AG04449 (cell line): ENCODE data around the gene CBLN3.

Experiments used
- CTCF ChIA-PET: fragments of 350-600 bp; formaldehyde crosslinking; extraction: SDS; loops from one replicate; lab custom pipeline; 2021; ENCODE audit warnings: antibody characterized with exemption; lab: Yijun Ruan, JAX
- POLR2A ChIA-PET: fragments of 400-600, 350-600 bp; formaldehyde crosslinking; extraction: SDS; loops from one replicate; lab custom pipeline; 2020; ENCODE audit warnings: antibody characterized with exemption, inconsistent platforms; lab: Yijun Ruan, JAX
- DNase-seq: peaks from one replicate; pipeline ENCODE4 v3.0.0-alpha.2; 2010; ENCODE audit warnings: low read depth, low spot score
- H3K4me3 ChIP-seq: 2 replicates; pipeline ENCODE4 v1.5.1; 2011; ENCODE audit warnings: low read depth, mild to moderate bottlenecking, control low read depth, low read length
- CTCF ChIP-seq: IDR thresholded peaks from one replicate; pipeline ENCODE4 v1.5.1; 2011; ENCODE audit warnings: mild to moderate bottlenecking, moderate library complexity, low read length, control low read depth, inconsistent platforms; ENCODE audit not compliant: insufficient read depth; ENCODE audit errors: missing control alignments

The CBLN3 gene

GRCh38 chr14:24422694-24423601 lies 6.5 kb downstream of the CBLN3 start:
- ChIA-PET POLR2A (interaction anchor here (0.7 kb wide), 1 partner anchor 19 kb away, joined by 3 read pairs; no protein-coding TSS in a partner anchor), CTCF (interaction anchor here (1.8 to 33.5 kb wide), 6 partner anchors 2 to 117 kb away, joined by 5 to 1633 read pairs (median 468); partner anchors contain the start of genes ADCY4, CBLN3, CIDEB and DHRS1)
- TF ChIP-seq CTCF, result no peak
- no peak for DNase-seq
- no peak overlapping the region for H3K4me3 ChIP-seq

GRCh38 chr14:24422261-24422660 lies 7.2 kb downstream of the CBLN3 start:
- CTCF ChIA-PET, result interaction anchor here (1.8 to 33.5 kb wide), 6 partner anchors 2 to 117 kb away, joined by 5 to 1633 read pairs (median 468); partner anchors contain the start of genes ADCY4, CBLN3, CIDEB and DHRS1
- TF ChIP-seq CTCF, result no peak
- POLR2A ChIA-PET, result no interaction called here
- DNase-seq, result no peak
- H3K4me3 ChIP-seq, result no peak overlapping the region

GRCh38 chr14:24418492-24418873 lies 11.0 kb downstream of the CBLN3 start:
- no peak overlapping the region for H3K4me3 ChIP-seq
- ChIA-PET CTCF (interaction anchor here (1.0 to 33.5 kb wide), 6 partner anchors 6 to 111 kb away, joined by 4 to 1633 read pairs (median 282); partner anchors contain the start of genes ADCY4, CBLN3, CIDEB and KHNYN), POLR2A (interaction anchor here (1.2 to 1.3 kb wide), 2 partner anchors 10 to 11 kb away, joined by 4 to 5 read pairs; partner anchors contain the start of genes CBLN3 and KHNYN)
- no peak for TF ChIP-seq CTCF
- DNase-seq, result no peak

- DNase-seq, result no peak
- POLR2A ChIA-PET, result interaction anchor here (1.3 kb wide), 1 partner anchor 12 kb away, joined by 5 read pairs; the partner anchor contains the start of genes CBLN3 and KHNYN
- no peak overlapping the region for H3K4me3 ChIP-seq
- no peak for TF ChIP-seq CTCF
- CTCF ChIA-PET, result interaction anchor here (1.1 to 33.5 kb wide), 5 partner anchors 6 to 89 kb away, joined by 3 to 1633 read pairs (median 557); partner anchors contain the start of genes ADCY4, CBLN3, KHNYN and NYNRIN
Observed at GRCh38 chr14:24417832-24418491, 11.5 kb downstream of the CBLN3 start.

- no peak for TF ChIP-seq CTCF
- CTCF ChIA-PET, result interaction anchor here (1.3 to 33.5 kb wide), 4 partner anchors 5 to 88 kb away, joined by 3 to 1633 read pairs (median 557); partner anchors contain the start of genes ADCY4, CBLN3, KHNYN and NYNRIN
- POLR2A ChIA-PET, result no interaction called here
- H3K4me3 ChIP-seq, result no peak overlapping the region
- no peak for DNase-seq
Observed at GRCh38 chr14:24416932-24417619, 12.4 kb downstream of the CBLN3 start.
